Stimulated activated CD4-positive, alpha-beta T cell treated with anti-CD3 and anti-CD28 coated beads, TNF-alpha, amount 100 ng/mL, for 1 hour (primary cell): Measurements from ENCODE around the gene LAMB3.

ENCODE experiments used
- DNase-seq, 3 donors: peaks; one replicate each; pipeline ENCODE4 v3.0.0-alpha.2; 2020; ENCODE audit warnings: low read depth in 3 of 3, low spot score in 1 of 3

The LAMB3 gene

DNA sequence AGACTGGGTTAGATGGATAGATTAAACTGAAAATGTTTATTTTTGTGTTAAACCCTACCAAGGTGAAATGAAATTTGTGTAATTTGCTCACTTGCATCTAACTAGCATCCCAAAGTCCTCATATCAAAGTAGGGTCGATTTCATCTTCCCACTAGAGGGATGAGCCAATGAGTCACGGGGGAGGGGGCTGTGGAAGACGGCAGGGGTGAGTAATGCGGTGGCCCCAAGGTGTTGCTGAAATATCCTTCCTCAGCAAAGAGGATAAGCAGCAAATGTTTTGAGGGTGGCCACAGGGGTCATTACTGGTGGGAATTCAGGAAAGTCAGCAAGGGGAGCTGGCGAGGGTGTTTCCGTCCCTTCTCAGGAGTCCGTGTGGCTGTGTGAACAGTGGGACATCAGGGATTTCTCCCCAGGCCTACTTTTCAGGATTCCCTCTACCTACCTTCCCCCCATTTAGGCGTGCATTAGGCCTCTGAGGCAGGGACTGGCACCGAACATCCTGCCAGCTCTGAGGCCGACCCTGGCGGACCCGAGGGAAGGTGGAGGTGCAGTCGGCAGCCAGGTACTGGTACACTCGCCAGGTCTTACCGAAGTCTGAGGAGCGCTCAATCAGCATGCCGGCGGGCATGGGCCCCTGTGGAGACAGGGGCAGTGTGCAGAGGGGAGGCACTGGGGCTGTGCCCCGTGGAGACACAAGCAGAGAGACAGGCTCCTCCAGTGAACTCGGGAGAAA lies 18.1 kb downstream of the LAMB3 start:
- DNase-seq, result no peak

DNA sequence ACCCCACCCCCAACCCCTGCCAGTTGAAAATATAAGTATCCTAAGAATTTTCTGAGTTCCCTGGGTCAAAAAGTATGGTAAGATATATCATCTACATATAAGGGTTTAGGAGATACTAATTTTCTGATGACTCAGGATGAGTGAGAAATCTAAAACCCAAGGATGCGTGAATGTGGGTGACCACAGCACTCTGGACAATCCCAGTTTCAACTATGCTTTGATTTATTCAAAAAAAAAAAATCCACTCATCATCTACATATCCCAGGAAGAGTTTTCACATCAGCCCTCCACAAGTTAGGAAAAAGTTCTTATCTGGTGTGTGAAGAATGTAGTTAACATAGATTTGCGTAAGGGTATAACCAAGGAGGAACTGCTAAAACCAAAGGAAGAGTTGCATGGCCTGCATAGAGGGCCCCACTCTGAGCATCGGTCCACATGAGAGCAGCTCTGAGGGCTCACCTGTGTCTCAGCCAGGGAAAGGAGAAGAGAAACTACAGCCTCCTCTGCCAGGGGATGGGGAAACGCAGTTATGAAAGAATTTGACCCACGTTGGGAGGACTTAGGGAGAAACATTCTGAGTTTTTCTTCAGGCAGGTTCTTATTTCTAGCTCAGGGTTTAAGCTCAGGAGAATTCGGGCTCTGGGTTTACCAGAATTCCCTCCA lies 18.8 kb downstream of the LAMB3 start:
- DNase-seq, result no peak

DNA sequence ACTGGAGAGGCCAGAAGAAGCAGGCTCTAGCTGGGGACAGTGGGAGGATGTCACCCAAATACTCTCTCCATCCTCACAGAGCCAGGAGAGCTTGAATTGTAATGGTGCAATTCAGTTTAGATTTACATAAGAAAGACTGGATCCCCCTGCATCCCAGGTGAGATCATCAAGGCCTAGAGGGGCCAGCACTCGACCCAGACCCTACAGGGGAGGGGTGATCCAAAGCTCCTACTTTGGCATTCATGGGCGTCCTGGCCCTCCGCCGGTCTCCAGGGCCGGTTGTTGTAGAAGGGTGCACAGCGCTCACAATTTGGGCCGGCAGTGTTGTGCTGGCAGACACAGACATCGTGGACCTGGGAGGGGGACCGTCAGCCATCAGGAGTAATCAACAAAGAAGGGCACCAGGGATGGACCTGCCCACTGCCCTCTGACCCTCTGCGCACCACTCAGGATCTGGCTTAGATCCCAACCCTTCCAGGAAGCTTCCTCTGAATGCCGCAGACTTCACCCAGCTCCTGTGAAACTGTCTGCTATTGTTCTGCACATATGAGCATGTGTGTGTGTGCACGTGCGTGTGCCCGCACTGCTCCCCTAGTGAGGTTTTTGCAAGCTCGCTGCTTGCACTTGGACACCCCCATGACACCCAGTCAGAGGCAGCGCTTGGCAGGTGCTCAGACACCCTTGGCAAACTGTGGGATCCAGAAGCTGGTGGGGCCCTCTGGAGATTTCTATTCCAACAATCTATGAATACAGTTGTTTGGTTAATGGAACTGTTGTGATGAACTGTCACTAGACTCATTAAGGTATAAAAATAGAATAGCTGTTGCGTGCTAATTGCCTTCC lies 21.6 kb downstream of the LAMB3 start:
- DNase-seq, result no peak

DNA sequence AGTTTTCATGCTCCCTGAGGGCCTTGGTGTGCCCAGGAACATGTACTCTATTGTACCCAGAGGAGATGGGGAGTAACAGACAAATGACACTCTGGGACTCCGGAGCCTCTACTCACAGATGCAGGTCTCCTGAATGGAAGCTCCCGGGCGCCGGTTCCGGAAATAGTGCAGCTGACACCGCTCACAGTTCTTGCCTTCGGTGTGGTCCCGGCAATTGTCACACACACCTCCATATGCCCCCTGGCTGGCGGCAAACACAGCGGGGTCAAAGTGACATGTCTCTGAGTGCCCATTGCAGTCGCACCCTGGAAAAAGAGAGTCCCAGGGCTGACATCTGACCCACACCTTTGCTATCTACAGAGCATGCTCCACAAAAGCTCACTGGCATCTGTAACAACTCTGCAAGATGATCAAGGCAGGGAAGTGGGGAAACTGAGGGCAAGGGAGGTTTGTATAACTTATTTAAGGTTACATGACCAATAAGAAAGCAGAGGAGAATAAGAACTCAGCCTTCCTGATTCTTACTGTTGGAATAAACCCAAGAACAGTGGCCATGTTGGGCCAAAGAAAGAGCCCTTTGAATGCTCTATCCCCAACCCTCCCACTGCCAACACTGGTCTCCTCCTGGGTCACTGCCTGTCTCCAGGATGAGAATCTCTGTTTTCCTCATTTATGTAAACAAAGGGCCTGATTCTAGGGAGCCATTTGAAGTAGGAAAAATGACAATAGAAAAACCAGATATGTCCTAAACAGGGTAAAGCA lies 22.4 kb downstream of the LAMB3 start:
- no peak for DNase-seq

DNA sequence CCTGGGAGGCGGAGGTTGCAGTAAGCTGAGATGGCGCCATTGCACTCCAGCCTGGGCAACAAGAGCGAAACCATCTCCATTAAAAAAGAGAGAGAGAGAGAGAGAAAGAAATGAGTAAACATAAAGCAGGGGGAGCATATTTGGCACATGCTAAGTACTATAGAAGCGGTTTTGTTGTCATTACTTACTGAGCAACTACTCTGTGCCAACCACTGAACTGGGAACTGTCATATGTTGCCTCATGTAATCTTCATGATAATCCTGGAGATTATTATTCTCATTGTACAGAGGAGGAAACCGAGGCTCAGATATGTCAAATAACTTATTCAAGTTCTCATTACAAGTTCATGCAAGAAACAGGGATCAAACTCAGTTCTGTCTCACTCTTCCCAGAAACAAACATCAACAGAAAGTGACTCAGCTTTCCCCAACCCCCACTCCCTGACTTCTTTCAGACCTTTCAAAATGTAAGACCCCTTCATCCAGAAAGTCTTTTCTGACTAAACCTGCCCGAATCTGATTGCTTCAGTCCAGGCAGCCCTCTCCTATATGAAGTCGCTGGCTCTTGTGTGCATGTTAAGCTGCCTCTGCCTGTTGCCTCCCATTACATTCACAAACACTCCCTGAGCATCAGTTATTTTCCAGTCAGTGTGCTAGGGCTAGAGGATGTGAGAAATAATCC lies 23.5 kb downstream of the LAMB3 start:
- no peak for DNase-seq

DNA sequence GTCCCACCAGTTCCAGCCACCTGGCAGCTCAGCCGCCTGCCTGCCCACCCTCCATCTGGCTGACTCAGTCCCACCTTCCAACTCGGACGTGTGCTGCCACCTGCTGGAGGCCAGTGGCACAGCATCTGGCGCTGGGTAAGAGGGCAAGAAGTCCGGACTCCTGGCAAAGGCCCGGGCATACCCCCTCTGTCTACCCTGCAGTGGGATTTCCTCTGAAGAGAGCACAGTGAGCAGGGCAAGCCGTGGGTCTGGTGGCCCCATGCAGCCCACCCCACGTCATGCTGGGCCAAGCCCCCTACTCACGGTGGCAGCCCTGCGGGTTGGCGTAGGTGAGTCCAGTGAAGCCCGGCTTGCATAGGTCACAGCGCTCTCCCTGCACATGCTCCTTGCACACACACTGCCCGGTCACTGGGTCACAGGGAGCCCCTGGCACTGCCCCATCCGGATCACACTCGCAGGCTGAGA lies 24.5 kb downstream of the LAMB3 start:
- DNase-seq, result peak; percentile 30 to 85 (median 50)

DNA sequence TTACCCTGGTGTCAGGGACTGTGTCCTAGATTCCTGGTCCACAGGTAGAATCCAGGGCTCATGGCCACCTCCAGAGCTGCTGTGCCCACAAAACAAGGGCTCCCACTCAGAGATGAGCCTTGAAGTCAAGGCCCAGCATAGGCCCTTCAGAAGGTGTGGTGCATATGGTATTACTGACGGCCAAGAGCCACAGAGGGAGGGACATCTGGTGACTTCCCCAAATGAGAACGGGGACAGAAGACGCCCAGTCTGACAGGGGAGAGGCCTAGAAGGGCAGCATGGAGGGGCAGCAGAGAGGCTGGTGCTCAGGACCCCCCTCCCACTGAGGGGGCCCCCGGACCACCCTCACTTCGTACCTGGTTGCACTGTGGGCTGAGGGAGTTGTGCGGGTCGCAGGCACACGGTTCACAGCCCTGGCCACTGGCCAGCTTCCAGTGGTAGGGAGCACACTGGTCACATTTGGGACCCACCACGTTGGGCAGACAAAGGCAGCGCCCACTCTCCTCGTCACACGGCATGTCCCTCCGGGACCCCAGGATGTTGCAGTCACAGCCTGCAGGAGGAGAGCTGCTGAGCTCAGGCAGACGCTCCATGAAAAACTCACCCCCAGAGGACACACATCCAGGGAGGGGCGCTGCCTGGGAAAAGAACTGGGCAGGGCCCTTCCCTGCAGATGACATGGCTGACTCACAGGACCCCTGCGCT lies 25.0 kb downstream of the LAMB3 start:
- DNase-seq, result no peak

DNA sequence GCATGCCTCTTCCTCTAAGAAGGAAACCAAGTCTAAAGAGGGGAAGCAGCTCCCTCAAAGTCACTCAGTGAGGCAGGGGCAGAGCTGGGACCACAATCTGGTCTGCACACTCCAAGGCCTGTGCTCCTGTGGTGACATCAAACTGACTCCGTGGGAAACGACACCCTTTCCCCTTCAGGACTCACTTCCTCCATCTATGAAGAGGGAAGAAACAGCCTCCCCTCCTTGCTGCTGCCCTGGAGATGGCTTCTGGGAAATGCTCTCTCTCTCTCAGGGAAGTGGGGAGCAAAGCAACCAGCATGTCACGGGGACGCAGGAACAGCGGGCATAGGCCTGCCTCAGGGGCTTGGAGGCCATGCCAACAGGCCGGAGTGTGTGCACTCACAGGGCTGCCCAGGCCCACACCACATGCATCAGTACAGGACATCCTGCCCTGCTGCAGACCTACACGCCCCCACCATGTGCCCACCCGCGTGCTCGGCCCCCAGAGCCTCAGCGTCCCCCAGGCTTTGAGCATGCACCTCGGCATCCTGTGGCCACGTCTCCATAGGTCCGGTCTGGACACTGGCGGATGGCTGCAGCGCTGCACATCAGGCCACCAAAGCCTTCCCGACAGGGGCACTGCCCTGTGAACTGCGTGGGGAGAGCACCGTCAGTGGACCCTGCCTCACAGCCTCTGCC lies 25.7 kb downstream of the LAMB3 start:
- DNase-seq, result no peak

DNA sequence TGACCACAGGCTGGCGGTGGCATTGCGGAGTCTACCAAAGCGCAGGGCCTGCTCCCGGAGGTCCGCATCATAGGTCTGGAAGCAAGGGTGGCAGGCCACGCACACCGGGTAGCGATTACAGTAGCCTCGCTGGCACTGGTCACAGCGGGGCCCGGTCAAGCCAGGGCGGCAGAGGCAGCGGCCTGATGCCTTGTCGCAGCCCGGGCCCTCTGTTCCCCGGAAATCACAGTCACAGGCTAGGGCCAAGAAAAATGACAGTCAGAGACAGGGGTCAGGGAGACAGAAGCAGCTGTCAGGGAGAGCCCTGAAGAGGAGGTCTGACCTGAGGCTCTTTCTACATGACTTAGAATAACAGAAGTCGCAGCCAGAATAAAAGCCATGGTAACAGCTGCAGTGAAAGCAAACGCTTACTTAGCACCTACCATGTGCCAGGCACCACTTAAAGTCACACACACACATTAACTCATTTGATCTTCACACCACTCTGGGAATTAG lies 26.4 kb downstream of the LAMB3 start:
- DNase-seq, result no peak

DNA sequence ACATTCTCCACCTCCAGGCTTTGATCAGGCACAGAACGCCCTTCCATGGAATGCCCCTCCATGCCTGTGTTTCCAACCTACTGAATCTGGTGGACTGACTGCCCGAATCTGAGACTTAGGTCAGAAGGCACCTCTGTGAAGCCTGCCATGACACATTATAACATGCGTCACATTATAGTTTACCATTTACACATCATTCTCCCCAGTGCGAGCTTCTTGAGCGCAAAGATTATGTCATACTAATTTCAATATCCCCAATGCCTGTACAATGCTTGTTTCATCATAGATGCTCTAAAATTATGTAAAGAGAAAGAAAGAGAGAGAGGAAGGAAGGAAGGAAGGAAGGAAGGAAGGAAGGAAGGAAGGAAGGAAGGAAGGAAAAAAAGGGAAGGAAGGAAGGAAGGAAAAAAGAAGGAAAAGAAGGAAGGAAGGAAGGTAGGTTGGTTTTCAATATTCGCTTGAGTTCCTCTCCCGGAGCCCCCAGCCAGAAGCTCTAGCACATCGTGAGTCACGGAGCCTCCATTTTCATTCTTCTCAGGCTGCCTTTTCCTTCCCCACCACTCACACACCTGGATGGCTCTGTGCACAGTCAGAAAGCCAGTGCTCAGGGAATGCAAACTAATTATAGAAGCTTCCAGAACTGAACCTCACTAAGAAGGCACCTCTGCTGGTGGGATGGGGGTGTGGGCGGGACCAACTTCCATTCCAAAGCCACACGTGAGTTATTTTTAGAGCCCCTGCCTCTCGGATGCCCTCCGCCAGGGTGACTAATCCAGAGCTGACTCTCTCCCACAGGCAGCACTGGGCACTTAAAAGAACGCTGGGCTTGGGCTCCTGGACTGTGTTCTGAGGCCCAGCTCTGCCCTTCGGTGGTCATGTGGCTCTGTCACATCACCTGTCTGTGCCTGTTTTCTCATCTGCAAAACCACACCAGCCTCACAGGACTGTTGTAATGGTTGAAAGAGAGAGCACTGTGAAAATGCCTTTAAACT lies 27.4 kb downstream of the LAMB3 start:
- DNase-seq, result no peak

DNA sequence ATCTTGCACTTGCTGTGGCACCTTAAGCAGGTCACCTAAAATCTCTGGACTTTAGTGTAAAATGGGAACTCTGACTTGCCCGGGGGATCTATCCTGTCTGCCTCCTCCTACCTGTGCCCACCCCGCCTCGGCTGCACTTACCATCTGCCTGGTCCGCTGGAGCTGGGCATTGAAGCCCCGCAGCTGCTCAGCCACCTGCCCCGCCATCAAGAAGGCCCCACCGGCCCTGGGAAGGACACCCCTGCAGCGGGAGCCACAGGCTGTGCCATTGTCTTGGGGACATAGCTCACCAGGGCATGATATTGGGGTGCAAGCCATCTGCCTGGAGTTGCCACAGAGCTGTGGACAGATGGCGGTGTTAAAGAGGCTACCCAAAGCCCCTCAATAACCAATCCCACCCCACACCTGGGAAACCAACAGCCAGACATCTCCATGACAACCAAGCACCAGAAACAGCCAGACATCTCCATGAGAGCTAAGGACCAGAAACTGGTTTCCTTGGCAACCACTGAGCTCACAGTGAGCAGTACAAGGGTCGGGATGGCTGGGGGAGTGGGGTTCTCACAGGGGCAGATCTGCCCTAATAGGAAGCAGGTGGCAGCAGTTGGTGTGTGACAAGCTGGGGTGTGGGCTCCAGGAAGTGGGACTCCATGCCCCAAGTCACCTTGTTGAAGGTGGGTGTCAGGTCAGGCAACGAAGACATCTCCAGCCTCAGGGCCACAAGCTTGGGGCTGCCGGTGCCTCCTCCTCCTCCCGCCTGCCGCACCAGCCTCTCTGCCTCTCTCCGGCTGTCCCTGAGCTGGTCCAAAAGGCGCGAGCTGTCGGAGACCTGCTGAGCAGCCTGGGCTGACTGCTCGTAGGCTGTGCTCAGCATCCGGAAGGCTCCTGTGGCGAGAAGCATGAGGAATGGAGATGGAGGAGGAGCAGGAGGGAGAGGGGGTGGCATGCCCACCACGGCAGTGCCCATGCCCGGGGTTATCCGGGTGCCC lies 29.1 kb downstream of the LAMB3 start:
- DNase-seq, result no peak

DNA sequence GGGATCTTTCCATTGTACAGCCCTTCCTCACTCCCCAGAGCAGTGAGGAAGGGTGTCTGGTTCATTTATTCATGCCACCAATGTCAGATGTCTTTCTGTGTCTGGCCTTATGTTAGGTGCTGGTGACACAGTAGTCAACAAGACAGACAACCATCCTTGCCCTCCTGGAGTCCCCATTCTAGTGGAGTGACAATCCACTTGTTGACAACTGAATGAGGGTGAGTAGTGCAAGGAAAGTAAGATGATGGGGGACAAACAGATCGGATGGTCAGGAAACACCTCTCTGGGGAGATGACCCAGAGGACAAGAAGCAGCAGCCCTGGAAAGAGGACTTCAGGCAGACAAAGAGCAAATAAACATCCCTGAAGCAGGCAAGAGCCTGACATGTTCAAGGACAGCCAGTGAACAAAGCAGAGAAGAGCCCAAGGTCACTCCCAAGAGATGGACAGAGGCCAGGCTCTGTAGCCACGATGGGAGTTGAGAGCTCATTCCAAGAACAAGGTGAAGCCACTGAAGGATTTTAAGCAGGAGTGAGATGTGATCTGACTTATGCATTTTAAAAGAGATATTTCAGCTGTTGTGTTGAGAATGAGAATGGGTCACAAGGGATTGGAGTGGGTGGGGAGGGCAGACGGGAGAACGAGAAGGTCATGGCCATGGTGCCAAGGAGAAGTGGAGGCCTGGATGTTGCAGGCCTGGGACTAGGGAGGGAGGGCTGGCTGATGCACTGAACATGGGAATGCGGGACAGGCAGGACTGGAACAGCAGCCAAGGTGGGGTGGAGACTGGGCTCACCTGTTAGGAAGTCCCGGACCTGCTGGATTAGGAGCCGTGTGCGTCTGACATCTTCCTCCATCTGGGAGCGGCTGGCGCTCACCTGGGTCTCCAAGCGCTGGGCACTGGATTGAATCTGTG lies 30.2 kb downstream of the LAMB3 start:
- DNase-seq, result no peak

DNA sequence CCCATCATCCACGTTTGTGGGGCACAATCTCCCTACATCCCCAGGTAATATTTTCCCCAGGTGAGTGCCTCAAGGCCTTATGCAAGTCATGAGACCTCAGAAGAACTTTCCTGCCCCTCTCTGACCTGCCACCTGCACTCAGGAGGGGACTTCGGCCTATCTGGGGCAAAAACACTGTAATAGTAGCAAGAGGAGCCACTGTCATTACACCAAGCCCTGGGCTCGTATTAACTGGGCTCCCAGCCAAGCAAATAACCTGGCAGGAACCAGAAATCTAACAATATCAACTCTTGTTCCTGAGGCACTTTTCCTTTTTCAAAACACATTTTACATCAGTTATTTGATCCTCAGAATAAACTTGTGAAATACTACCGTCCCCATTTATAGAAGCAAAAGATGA lies 30.9 kb downstream of the LAMB3 start:
- DNase-seq, result no peak

DNA sequence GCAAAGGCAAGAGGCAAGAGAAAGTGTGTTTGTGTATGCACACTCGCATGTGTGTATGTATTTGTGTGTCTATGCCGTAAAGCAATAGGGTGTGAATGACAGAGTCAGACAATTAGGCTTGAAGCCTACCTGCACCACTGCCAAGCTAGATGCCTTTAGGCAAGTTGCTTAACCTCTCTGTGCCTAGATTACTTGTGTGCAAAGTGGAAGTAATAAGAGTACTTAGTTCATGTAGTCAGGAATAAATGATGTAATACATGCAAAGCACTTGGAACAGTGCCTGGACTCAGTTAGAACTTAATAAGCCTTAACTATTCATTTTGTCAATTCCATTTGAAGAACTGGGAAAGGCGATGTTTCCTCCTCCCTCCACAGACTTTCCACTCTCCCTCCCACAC lies 31.7 kb downstream of the LAMB3 start:
- no peak for DNase-seq

DNA sequence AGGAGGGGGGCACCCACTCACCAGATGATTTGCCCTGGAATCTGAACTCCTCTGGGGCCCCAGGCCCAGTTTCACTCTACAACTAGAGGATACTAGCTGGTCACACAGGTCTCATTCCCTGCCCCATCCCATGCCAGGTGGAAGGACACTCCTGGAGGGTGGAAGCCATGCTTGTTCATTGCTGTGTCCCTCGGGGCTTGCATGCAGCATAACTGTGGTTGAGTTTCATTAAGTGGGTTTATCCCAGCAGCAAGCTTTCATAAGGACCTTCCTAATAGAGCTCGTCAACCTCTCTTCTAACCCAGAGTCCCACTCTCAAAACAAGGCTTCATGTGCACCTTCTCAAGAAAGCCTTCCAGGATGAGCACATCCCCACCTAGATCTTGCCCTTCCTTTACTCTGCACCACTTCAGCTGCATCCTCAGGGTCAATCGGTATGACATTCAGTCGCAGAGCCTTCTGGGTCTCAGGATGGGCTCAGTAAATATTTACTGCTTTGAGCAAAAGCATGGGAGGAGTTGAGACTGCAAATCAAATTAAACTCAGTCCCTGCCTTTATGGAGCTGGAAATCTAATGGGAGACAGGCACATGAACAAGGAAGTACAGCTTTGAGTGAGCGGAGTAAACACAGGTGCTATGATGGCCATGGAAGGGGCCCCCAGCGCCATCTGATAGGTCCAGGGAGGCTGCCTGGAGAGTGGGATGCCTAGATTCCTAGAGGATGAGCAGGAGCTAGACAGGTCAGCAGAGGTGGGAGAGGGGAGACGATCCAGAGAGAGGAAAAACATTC lies 32.3 kb downstream of the LAMB3 start:
- DNase-seq, result no peak
